ENCODE results near the gene LRRC4B.
A peak's percentile ranks its signal among the peaks of the same experiment; 100 is the strongest.

Gene LRRC4B

DNA sequence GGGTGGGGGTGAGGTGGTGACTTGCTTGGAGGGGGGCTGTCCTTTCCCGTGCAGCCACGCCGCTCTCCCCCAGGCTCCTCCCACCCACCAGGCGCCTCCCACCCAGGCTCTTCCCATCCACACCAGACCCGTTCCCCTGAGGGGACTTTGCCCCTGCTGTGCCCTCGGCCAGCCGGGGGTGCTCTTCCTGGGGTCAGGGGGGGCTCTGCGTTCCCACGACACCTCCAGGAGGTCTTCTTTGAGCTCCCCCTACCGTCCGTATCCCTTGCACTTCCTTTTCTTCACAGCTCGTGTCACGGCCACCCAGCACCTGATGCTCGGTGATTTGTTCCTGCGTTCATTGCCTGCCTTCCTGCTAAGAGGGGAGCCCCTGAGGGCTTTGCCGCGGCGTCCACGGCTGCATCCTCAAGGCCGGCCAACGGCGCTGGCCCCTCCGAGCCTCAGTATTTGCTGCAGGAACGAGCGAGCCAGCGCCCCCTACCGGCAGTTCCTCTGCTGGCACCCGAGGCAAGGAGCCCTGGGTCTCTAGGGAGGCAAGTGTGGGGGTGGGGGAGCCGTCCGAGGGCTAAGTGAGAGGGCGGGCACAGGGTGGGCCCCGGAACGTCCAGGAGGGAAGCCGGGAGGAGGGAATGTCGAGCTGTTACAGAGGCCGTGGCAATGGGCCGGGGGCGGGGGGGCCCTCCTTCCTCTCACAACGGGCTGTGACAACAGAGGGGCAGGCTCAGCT, 11.8 kb downstream of the LRRC4B start:
- H3K27me3 ChIP-seq, result peaks cover 7 to 25% (median 19%) of the 10 kb centered on the region in 11 experiments; a peak in 20 of 22 replicates
- H3K36me3 ChIP-seq, result no peaks in the 10 kb centered on the region
- H3K4me2 ChIP-seq, result peak overlapping the region; percentile 79 to 98 (median 92)
- H4K20me1 ChIP-seq, result no peaks in the 10 kb centered on the region
- H3K4me1 ChIP-seq, result peaks cover 12 to 33% (median 18%) of the 10 kb centered on the region in 10 experiments; a peak in 18 of 20 replicates
- peak overlapping the region; percentile 61 to 78 (median 68) for H3K4me3 ChIP-seq
- TF ChIP-seq Cebpa-rat (IDR thresholded peaks at IDR 0.05), result no peak
- H3K9ac ChIP-seq, result peak overlapping the region; percentile 63 to 77 (median 72); a peak in 21 of 22 replicates
- peak overlapping the region in 9 of 11 experiments; percentile 11 to 71 (median 51); a peak in 14 of 22 replicates for H3K27ac ChIP-seq
- H3K9me3 ChIP-seq (replicated peaks in 1 of 11), result no peaks in the 10 kb centered on the region

DNA sequence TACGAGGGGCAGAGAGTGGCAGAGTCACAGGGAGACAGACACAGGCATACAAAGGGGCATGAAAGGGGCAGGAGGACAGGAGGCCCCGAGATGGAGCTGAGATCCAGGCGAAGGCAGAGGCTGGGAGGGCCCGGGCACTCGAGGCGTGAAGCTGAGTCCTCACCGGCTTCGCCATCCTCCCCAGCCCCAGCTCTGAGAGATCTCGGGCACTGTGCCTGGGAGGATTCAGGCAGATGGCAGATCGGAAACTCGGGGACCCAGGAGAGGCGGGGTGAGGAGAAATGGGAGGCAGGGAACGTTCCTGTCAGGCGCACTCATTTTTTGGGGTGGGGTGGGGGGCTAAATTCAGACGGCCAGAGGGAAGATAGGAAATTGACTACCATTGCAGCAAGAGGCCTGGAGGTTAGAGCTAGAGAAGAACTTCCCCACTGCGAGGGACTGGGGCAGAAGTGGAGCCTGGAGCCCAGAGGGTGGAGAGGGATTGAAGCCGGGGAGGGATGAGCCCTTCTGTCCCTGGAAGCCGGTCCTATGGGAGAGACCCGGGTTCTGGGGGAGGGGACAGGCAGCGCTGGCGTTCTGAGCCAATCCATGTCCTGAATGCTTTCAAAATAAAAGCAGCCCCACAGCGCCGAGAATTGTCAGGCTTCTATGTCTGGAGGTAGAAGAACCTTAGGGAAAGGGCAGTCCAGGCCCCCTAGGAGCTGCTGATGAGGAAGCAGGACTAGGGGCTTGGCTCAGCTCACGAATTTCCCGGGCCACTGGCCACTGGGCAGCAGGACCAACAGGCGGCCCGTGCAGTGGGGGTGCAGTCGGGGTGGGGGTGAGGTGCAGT, 12.6 kb downstream of the LRRC4B start:
- Histone ChIP-seq H3K9me3 (replicated peaks in 1 of 11) (no peaks in the 10 kb centered on the region), H3K9ac (peak overlapping the region; percentile 63 to 77 (median 72); a peak in 17 of 22 replicates), H3K27me3 (peaks cover 15 to 33% (median 27%) of the 10 kb centered on the region in 11 experiments; a peak in 21 of 22 replicates), H4K20me1 (no peaks in the 10 kb centered on the region; a peak in 1 of 22 replicates), H3K4me1 (peaks cover 12 to 37% (median 22%) of the 10 kb centered on the region in 10 experiments; a peak in 18 of 20 replicates), H3K27ac (peak overlapping the region in 3 of 11 experiments; percentile 41 to 71 (median 51); a peak in 2 of 22 replicates), H3K4me2 (peak overlapping the region; percentile 79 to 98 (median 92)), H3K36me3 (no peaks in the 10 kb centered on the region), H3K4me3 (peak overlapping the region; percentile 61 to 78 (median 68))
- no peak for TF ChIP-seq Cebpa-rat (IDR thresholded peaks at IDR 0.05)

DNA sequence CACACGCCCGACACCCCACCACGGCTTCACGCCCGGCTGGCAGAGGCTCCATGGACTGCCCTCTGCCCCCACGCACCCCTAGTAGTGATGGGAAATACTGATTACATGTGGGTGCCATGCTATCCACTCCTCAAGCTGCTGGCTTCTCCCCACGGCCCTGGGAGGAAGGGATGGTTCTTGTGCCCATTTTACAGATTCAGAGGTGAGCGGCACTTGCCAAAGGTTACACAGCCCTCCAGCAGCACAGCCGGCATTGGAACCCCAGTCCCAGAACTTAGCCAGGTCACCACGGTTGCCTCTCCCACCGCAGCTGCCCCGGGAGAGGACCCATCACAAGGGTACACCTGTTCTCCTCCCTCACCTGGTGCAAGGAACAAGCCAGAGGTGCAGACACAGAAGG, 13.2 kb downstream of the LRRC4B start:
- Histone ChIP-seq H3K36me3 (no peaks in the 10 kb centered on the region), H3K9ac (no peak overlapping the region), H3K9me3 (replicated peaks in 1 of 11) (no peaks in the 10 kb centered on the region), H4K20me1 (no peaks in the 10 kb centered on the region; a peak in 1 of 22 replicates), H3K4me1 (peaks cover 12 to 44% (median 22%) of the 10 kb centered on the region in 10 experiments; a peak in 18 of 20 replicates), H3K27me3 (peaks cover 21 to 39% (median 33%) of the 10 kb centered on the region in 11 experiments; a peak in 21 of 22 replicates), H3K4me3 (no peak overlapping the region), H3K27ac (no peak overlapping the region), H3K4me2 (0 out of 22 replicates have a peak overlapping the region, but pooled peaks of 1 of the 11 experiments have one; percentile 7)
- TF ChIP-seq Cebpa-rat (IDR thresholded peaks at IDR 0.05), result no peak

DNA sequence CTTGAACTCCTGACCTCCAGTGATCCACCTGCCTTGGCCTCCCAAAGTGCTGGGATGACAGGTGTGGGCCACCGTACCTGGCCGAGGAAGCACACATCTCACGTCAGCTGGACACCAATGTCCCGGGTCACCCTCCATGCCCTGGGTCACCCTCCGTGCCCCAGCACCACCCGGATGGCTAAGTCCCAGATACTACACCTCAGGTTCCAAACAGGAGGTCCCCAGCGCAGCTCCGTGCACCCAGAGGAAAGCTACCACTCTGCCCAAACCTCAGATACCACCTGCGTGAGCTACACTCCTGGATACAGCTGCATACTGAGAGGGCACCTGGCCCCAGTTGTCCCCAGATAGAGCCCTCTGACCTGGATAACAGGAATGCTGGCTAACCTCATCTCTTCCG, 14.0 kb downstream of the LRRC4B start:
- no peak for TF ChIP-seq Cebpa-rat (IDR thresholded peaks at IDR 0.05)
- Histone ChIP-seq H3K36me3 (no peaks in the 10 kb centered on the region), H3K9me3 (replicated peaks in 1 of 11) (no peaks in the 10 kb centered on the region), H3K9ac (no peak overlapping the region), H3K4me1 (peaks cover 12 to 43% (median 22%) of the 10 kb centered on the region in 10 experiments; a peak in 18 of 20 replicates), H3K27me3 (peaks cover 23 to 48% (median 41%) of the 10 kb centered on the region in 11 experiments; a peak in 21 of 22 replicates), H3K4me3 (no peak overlapping the region), H3K27ac (no peak overlapping the region), H4K20me1 (no peaks in the 10 kb centered on the region; a peak in 1 of 22 replicates), H3K4me2 (no peak overlapping the region)

DNA sequence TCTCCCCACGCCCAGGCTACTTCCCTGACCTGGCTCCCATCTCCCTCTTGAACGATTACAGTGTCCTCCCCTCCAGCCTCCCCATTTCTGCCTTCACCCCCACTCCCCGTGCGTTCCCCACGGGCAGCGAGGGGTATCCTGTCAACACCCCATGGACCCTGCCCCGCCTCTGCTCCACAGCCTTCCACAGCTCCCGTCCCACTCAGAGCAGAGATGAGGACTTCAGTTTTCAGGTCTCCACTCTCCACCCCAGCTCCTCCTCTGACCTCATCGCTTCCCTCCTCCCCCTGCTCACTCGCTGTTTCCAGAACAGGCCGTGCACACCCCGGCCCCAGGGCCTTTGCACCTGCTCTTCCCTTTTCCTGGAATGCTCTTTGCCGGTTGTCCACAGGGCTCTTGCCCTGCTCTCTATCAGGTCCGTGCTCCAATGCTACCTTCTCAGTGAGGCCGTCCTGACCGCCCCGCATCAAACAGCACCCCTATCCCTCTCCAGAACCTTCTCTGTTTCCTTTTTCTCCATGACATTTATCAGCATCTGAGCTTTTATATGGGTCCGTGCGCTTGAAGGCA, 15.0 kb downstream of the LRRC4B start:
- H3K36me3 ChIP-seq, result no peaks in the 10 kb centered on the region
- TF ChIP-seq Cebpa-rat (IDR thresholded peaks at IDR 0.05), result no peak
- H3K4me3 ChIP-seq, result no peak overlapping the region
- H3K27me3 ChIP-seq, result peaks cover 23 to 56% (median 43%) of the 10 kb centered on the region in 11 experiments; a peak in 21 of 22 replicates
- H4K20me1 ChIP-seq, result no peaks in the 10 kb centered on the region; a peak in 1 of 22 replicates
- no peak overlapping the region for H3K4me2 ChIP-seq
- peaks cover 12 to 50% (median 28%) of the 10 kb centered on the region in 10 experiments; a peak in 19 of 20 replicates for H3K4me1 ChIP-seq
- H3K9me3 ChIP-seq (replicated peaks in 1 of 11), result no peaks in the 10 kb centered on the region
- H3K27ac ChIP-seq, result no peak overlapping the region
- H3K9ac ChIP-seq, result no peak overlapping the region

DNA sequence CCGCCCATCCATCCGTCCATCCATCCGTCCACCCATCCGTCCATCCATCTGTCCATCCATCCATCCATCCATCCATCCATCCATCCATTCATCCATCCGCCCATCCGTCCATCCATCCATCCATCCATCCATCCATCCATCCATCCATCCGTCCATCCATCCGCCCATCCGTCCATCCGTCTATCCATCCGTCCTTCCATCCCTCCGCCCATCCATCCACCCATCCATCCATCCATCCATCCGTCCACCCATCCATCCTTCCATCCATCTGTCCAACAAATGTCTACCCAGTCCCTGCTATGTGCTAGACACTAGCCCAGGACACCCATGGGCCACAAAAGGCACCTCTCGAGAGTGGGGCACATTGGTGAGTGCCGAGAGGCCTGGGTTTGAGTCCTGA, 15.7 kb downstream of the LRRC4B start:
- Histone ChIP-seq H3K9ac (no peak overlapping the region), H3K27ac (no peak overlapping the region), H3K9me3 (replicated peaks in 1 of 11) (no peaks in the 10 kb centered on the region), H3K27me3 (peaks cover 23 to 56% (median 43%) of the 10 kb centered on the region in 11 experiments; a peak in 21 of 22 replicates), H4K20me1 (no peaks in the 10 kb centered on the region; a peak in 1 of 22 replicates), H3K4me1 (peaks cover 19 to 57% (median 35%) of the 10 kb centered on the region in 10 experiments), H3K4me3 (no peak overlapping the region), H3K36me3 (no peaks in the 10 kb centered on the region), H3K4me2 (no peak overlapping the region)
- TF ChIP-seq Cebpa-rat (IDR thresholded peaks at IDR 0.05), result no peak

DNA sequence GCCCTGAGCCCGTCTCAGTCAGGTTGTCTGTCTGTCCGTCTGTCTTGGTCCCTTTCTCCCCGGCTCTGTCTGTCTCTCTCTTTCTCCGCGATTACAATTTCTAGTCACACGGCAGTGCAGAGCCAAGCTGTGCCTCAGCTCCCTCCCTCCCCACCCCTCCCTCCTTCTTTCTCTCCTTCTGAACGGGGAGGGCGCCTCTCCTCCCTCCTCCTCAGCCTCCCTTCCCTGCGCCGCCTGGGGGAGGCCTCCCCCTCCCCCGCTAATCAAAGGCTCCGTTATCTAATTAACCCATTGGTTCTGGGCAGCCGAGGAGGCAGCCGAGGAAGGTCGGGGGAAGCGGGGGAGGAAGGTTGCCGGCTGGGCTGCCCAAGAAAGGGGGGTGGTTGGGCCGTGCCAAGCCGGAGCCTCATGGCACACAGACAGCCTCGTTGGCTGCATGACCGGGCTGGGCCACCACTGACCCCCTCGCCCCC, 16.5 kb downstream of the LRRC4B start:
- Histone ChIP-seq H4K20me1 (no peaks in the 10 kb centered on the region; a peak in 1 of 22 replicates), H3K4me3 (no peak overlapping the region; a peak in 2 of 20 replicates), H3K4me2 (peak overlapping the region; percentile 49 to 72 (median 59)), H3K9ac (peak overlapping the region in 1 of 11 experiments; percentile 20; a peak in 1 of 22 replicates), H3K36me3 (no peaks in the 10 kb centered on the region), H3K27me3 (peaks cover 23 to 56% (median 43%) of the 10 kb centered on the region in 11 experiments; a peak in 21 of 22 replicates), H3K4me1 (peaks cover 19 to 58% (median 36%) of the 10 kb centered on the region in 10 experiments), H3K9me3 (replicated peaks in 1 of 11) (no peaks in the 10 kb centered on the region), H3K27ac (no peak overlapping the region)
- TF ChIP-seq Cebpa-rat (IDR thresholded peaks at IDR 0.05), result no peak

DNA sequence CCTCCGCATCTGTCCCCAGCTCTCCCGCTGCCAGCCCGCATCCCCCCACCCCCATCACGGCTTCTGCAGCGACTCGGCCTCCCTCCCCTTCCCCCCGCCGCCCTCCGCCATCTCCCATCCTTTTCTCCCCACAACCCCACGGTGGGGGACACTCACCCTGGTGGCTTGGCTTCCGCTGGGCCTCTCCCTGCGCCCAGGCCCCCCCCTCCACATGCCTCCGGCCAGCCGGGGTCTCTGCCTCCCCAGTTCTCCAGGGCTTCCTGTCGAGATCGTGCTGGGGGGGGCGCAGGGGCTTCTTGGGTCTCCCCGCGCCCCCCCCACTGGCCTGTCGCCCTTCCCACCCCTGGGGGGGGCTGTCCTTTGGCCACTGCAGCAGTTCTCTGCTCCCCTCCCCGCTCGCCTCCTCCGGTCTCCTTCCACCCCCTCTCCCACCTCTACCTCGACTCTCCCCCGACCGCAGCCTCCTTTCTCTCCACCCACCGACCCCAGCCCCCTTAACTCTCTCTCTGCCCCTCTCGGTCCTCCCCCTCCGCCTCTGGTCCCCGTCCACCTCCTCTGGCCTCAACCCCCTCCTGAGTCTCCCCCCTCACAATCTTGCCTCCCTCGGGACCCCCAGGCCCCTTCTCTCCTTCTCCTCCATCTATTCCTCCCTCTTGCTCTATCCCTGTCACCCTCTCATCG, 17.1 kb downstream of the LRRC4B start:
- H3K36me3 ChIP-seq, result no peaks in the 10 kb centered on the region
- peak overlapping the region in 1 of 11 experiments; percentile 20; a peak in 1 of 22 replicates for H3K9ac ChIP-seq
- H3K27ac ChIP-seq, result no peak overlapping the region
- H3K27me3 ChIP-seq, result peaks cover 23 to 56% (median 43%) of the 10 kb centered on the region in 11 experiments; a peak in 21 of 22 replicates
- no peaks in the 10 kb centered on the region; a peak in 1 of 22 replicates for H4K20me1 ChIP-seq
- H3K9me3 ChIP-seq (replicated peaks in 1 of 11), result no peaks in the 10 kb centered on the region
- H3K4me3 ChIP-seq, result no peak overlapping the region
- H3K4me2 ChIP-seq, result peak overlapping the region in 10 of 11 experiments; percentile 49 to 72 (median 59); a peak in 18 of 22 replicates
- peaks cover 19 to 62% (median 41%) of the 10 kb centered on the region in 10 experiments for H3K4me1 ChIP-seq
- TF ChIP-seq Cebpa-rat (IDR thresholded peaks at IDR 0.05), result no peak
